Effector memory CD4-positive, alpha-beta T cell (primary cell): ENCODE measurements around the gene IFIT3.
"Not testable (repeated sequence)": the region's sequence is repeated elsewhere in the genome, so short reads cannot be mapped to it uniquely, and the experiment has no call there.

Experiments
- DNase-seq, 3 donors: peaks; one replicate each; pipeline ENCODE4 v3.0.0-alpha.2; 2020
- H3K27ac ChIP-seq: 2 replicates; pipeline ENCODE4 v1.7.0; 2013; ENCODE audit warnings: mild to moderate bottlenecking, low read length, moderate library complexity; ENCODE audit not compliant: insufficient read depth, poor library complexity, severe bottlenecking
- H3K27me3 ChIP-seq: replicated peaks from 2 replicates; pipeline ENCODE4 v1.7.0; 2013; ENCODE audit warnings: mild to moderate bottlenecking, low read length; ENCODE audit not compliant: insufficient read depth, control insufficient read depth, poor library complexity, severe bottlenecking
- H3K36me3 ChIP-seq: 2 replicates; pipeline ENCODE4 v1.7.0; 2013; ENCODE audit warnings: mild to moderate bottlenecking, low read length, moderate library complexity; ENCODE audit not compliant: control insufficient read depth, insufficient read depth
- H3K4me1 ChIP-seq: 2 replicates; pipeline ENCODE4 v1.7.0; 2013; ENCODE audit warnings: low read length, mild to moderate bottlenecking; ENCODE audit not compliant: control insufficient read depth, insufficient read depth, poor library complexity, severe bottlenecking
- H3K4me3 ChIP-seq: 2 replicates; pipeline ENCODE4 v1.7.0; 2013; ENCODE audit warnings: low read length, low read depth, mild to moderate bottlenecking; ENCODE audit not compliant: insufficient read depth, poor library complexity, severe bottlenecking
- H3K9me3 ChIP-seq: 2 replicates; pipeline ENCODE4 v1.7.0; 2013; ENCODE audit warnings: mild to moderate bottlenecking, low read length, moderate library complexity; ENCODE audit not compliant: control insufficient read depth

Gene IFIT3

DNA sequence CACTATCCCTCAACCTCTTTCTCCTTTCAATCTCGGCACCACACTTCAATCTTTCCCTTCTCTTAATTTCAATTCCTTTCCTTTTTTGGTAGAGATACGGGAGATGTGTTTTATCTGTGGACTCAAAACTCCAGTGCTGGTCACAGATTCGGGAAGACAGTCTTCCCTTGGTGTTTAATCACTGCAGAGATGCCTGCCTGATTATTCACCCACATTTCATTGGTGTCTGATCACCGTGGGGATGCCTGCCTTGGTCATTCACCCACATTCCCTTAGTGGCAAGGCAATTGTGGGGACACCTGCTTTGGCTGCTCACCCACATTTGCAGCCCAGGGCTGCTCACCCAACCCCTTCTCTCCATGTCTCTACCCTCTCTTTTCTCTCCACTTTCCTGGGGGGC is 42.5 kb upstream of the IFIT3 start:
- not testable (repeated sequence) for H3K36me3 ChIP-seq, H3K4me1 ChIP-seq, H3K27me3 ChIP-seq, H3K4me3 ChIP-seq, DNase-seq, H3K27ac ChIP-seq, H3K9me3 ChIP-seq

DNA sequence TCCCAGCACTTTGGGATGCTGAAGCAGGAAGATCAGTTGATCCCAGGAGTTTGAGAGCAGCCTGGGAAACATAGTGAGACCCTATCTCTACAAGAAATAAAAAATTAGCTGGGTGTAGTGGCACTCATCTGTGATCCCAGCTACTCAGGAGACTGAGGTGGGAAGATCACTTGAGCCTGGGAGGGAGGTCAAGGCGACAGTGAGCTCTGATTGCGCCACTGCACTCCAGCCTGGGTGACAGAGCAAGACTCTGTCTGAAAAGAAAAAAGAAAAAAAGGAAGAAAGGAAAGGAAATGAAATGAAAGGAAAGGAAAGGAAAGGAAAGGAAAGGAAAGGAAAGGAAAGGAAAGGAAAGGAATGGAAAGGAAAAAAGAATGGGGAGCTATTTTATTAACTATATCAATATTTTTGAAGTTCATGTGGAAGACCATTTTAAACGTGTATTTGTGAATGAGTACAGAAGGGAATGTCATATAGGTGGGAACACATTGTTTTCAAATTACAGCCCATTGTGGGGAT is 33.0 kb upstream of the IFIT3 start:
- Histone ChIP-seq H3K36me3 (no peaks in the 10 kb centered on the region), H3K27me3 (no peaks in the 10 kb centered on the region), H3K4me1 (peaks cover 3% of the 10 kb centered on the region), H3K27ac (no peak overlapping the region), H3K9me3 (no peaks in the 10 kb centered on the region), H3K4me3 (no peak overlapping the region)
- DNase-seq, result no peak

DNA sequence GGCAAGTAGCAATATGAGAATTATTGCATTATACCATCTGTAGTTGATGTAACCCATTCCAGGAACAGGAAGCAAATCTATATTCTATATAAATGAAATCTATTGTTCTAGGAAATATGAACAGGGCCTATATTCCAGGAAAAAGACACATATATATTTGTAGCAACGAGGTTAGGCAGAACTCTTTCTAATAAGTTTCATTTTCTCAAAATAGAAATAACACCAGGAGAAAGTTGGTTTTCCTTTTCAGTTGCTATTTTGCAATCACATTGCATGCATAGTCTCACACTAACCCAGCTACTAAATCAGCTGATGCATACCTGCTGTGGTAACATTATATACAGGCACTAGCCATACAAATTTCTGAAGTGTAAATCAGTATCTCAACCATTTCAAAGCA is 32.2 kb upstream of the IFIT3 start:
- H3K9me3 ChIP-seq, result no peaks in the 10 kb centered on the region
- no peak overlapping the region for H3K4me3 ChIP-seq
- no peaks in the 10 kb centered on the region for H3K36me3 ChIP-seq
- H3K4me1 ChIP-seq, result peaks cover 3% of the 10 kb centered on the region
- DNase-seq, result no peak
- H3K27me3 ChIP-seq, result no peaks in the 10 kb centered on the region
- no peak overlapping the region for H3K27ac ChIP-seq

DNA sequence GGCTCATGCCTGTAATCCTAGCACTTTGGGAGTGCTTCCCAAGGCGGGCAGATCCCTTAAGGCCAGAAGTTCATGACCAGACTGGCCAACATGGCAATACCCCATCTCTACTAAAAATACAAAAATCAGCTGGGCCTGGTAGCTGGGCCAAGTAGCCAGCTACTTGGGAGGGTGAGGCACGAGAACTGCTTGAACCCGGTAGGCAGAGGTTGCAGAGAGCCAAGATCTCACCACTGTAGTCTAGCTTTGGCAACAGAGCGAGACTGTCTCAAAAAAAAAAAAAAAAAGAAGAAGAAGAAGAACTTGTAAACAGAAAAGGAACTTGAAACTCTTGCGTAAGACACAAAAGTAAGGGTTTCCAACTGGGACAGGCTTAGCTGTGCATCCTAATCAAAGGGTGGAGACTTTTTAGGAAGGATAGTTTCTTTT is 31.6 kb upstream of the IFIT3 start:
- DNase-seq, result no peak
- Histone ChIP-seq H3K27me3 (no peaks in the 10 kb centered on the region), H3K27ac (no peak overlapping the region), H3K4me1 (peaks cover 3% of the 10 kb centered on the region), H3K36me3 (no peaks in the 10 kb centered on the region), H3K4me3 (no peak overlapping the region), H3K9me3 (no peaks in the 10 kb centered on the region)

DNA sequence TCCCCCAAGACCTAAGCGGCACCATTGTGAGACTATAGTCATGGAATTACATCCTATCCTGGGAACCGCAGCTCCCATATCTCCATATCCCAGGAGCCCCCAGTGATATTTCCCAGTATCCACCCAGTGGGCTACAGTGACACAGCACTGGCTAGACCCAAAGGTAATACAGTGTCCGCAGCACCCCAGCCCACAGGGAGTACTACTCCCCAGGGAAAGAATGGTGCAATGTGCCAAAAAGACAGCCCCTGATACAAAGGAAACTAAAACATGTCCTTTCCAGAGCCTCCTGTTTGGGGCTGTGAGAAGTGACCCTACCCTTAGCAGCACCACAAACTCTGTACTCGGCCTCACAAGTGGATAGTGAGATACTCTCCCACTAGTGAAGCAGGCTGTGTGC is 30.4 kb upstream of the IFIT3 start:
- H3K9me3 ChIP-seq, result no peaks in the 10 kb centered on the region
- H3K27ac ChIP-seq, result no peak overlapping the region

DNA sequence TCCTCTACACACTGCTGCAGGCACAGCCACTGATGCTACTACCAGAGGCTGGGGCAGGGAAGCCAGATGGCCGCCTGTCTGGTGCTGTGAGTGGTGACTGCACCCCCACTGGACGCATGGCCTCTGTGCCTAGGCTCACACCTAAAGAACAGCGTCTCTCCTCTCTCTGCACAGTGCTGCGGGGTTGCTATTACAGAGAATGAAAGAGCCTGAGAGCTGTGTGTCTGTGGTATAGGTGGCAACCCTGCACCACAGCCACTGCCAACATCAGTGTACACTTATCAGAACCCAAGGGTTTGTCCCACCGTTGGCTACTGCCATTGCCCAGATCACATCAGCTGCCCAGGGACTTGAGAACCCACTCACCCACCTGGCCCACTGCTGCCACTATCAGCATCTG is 30.0 kb upstream of the IFIT3 start:
- no peak overlapping the region for H3K27ac ChIP-seq
- no peaks in the 10 kb centered on the region for H3K27me3 ChIP-seq
- DNase-seq, result no peak
- no peaks in the 10 kb centered on the region for H3K36me3 ChIP-seq
- peaks cover 3% of the 10 kb centered on the region for H3K4me1 ChIP-seq
- H3K9me3 ChIP-seq, result no peaks in the 10 kb centered on the region
- H3K4me3 ChIP-seq, result no peak overlapping the region

More for the DNA sequence above, 30.4 kb upstream of the IFIT3 start:
- H3K36me3 ChIP-seq, result no peaks in the 10 kb centered on the region
- DNase-seq, result no peak
- peaks cover 3% of the 10 kb centered on the region for H3K4me1 ChIP-seq
- H3K27me3 ChIP-seq, result no peaks in the 10 kb centered on the region
- no peak overlapping the region for H3K4me3 ChIP-seq

DNA sequence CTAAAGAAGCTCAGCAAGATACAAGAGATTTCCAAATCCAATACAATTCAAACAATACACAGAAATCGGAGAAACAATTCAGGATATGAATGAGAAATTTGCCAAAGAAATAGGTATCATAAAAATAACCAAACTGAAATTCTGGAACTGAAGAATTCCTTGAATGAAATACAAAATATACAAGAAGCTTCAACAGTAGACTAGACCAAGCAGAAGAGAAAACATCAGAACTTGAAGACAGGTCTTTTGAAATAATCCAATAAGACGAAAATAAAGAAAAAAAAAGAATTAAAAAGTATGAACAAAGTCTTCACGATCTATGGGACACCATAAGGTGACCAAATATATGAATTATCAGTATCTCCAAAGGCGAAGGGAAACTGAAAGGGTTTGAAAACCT is 28.8 kb upstream of the IFIT3 start:
- Histone ChIP-seq H3K27ac (no peak overlapping the region), H3K36me3 (no peaks in the 10 kb centered on the region), H3K9me3 (no peaks in the 10 kb centered on the region), H3K27me3 (no peaks in the 10 kb centered on the region), H3K4me1 (peaks cover 14% of the 10 kb centered on the region), H3K4me3 (no peak overlapping the region)
- DNase-seq, result no peak

DNA sequence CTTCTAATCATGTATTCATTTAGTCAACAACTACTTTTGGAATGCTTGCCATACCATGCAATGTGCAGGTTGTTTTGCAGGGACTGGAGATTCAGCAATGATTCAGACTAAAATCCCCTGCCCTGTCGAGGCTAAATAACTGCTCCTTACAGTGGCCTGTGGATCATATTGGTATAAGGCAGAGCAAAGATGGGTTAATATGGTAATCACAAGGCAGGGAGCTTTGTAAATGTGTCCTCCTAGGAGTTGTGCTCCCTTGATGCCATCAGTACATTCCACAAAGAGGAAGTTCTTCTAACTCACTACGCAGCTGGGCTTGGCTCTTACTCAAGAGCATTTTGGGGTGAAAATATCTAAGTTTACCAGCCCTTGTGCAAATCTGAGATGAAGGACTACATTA is 26.6 kb upstream of the IFIT3 start:
- peaks cover 6% of the 10 kb centered on the region for H3K36me3 ChIP-seq
- peak overlapping the region; percentile 57 for H3K4me3 ChIP-seq
- no peak for DNase-seq
- H3K27ac ChIP-seq, result peak overlapping the region; percentile 84
- H3K27me3 ChIP-seq, result no peaks in the 10 kb centered on the region
- H3K4me1 ChIP-seq, result peaks cover 12% of the 10 kb centered on the region
- no peaks in the 10 kb centered on the region for H3K9me3 ChIP-seq

DNA sequence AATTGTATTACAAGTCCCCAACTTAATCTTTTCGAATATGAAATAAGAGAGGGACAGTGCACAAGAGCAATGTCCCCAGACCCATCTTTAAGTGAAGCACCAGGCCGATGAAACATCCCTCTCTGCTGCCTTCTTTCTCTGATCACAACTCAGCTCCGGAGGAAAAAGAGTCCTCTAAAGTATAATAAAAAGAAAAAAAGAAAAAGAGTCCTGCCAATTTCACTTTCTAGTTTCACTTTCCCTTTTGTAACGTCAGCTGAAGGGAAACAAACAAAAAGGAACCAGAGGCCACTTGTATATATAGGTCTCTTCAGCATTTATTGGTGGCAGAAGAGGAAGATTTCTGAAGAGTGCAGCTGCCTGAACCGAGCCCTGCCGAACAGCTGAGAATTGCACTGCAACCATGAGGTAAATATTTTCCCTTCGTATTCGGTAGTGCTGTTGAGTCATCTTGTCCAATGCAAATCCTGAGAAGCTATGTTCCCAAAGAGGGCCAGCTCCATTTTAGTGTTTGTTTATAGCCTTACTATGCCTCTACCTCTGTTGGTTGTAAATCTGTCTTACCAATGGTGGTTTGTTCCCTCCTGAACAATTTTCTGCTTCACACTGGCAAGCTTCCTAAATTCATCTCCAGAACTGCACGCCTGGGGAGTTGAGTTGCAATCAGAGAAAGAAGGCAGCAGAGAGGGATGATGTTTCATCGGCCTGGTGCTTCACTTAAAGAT is 25.9 kb upstream of the IFIT3 start, which contains the start of gene IFIT2:
Gene IFIT2, plus strand, starts transcription at position 326 of the 725 bp plus-strand sequence. Its CDS starts 78 bp downstream, at position 404.
- H3K27ac ChIP-seq, result peak within 1 kb of the TSS; percentile 84
- peaks cover 12% of the 10 kb centered on the region for H3K36me3 ChIP-seq
- H3K4me3 ChIP-seq, result peak within 1 kb of the TSS; percentile 57
- peak; percentile 4 to 19 (median 15) for DNase-seq
- H3K9me3 ChIP-seq, result no peaks in the 10 kb centered on the region
- H3K4me1 ChIP-seq, result peaks cover 12% of the 10 kb centered on the region
- no peaks in the 10 kb centered on the region for H3K27me3 ChIP-seq

DNA sequence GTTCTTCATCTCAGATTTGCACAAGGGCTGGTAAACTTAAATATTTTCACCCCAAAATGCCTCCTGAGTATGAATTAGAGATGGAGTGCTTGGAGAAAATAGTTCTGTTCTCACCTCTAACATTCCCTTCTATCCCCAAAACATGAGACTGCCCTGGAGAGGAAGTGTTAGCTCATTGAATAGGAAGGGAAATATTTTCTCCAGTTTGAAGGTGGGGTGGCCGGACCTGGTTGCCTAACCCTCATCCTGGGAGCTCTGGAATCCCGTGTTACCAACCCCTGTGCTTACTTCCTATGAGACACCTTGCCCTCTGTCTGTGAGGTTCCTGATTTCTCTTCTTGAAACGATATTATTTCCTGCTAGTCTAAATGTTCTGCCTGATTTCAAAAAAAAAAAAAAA is 25.2 kb upstream of the IFIT3 start:
- peaks cover 19% of the 10 kb centered on the region for H3K36me3 ChIP-seq
- H3K4me3 ChIP-seq, result peak overlapping the region; percentile 57
- peaks cover 12% of the 10 kb centered on the region for H3K4me1 ChIP-seq
- DNase-seq, result no peak
- no peaks in the 10 kb centered on the region for H3K9me3 ChIP-seq
- peak overlapping the region; percentile 84 for H3K27ac ChIP-seq
- no peaks in the 10 kb centered on the region for H3K27me3 ChIP-seq
